Measurements from ENCODE around the gene SCN9A.
"Not testable (repeated sequence)": the region's sequence is repeated elsewhere in the genome, so short reads cannot be mapped to it uniquely, and the experiment has no call there.

SCN9A gene

GRCh38 chr2:166375736-166376487, at the start of gene SCN9A:
TSS of gene SCN9A (minus strand) at chr2:166375944. CDS start at chr2:166311756, 64,188 bp downstream.
- peak; percentile 35 for DNase-seq
- ATAC-seq = peak; percentile 76

GRCh38 chr2:166424841-166425240, 49.1 kb upstream of the SCN9A start:
- ATAC-seq = no peak
- no peak for DNase-seq

- no peak for ATAC-seq
- DNase-seq = no peak
Measured at GRCh38 chr2:166419616-166419934, 43.8 kb upstream of the SCN9A start.

GRCh38 chr2:166418853-166419615, 43.3 kb upstream of the SCN9A start:
- ATAC-seq = no peak
- DNase-seq = no peak

- ATAC-seq (no peak), DNase-seq (no peak)
Measured at GRCh38 chr2:166417669-166418068, 41.9 kb upstream of the SCN9A start.

- DNase-seq (no peak), ATAC-seq (no peak)
Measured at GRCh38 chr2:166413255-166413654, 37.5 kb upstream of the SCN9A start.

- ATAC-seq = no peak
- no peak for DNase-seq
Measured at GRCh38 chr2:166411473-166412230, 35.9 kb upstream of the SCN9A start.

- ATAC-seq (no peak), DNase-seq (no peak)
Measured at GRCh38 chr2:166410828-166411472, 35.2 kb upstream of the SCN9A start.

GRCh38 chr2:166407746-166408145, 32.0 kb upstream of the SCN9A start:
- ATAC-seq, DNase-seq: not testable (repeated sequence)

- ATAC-seq = no peak
Measured at GRCh38 chr2:166406374-166406773, 30.6 kb upstream of the SCN9A start.

GRCh38 chr2:166405569-166405926, 29.8 kb upstream of the SCN9A start:
- no peak for ATAC-seq

More at GRCh38 chr2:166406374-166406773, 30.6 kb upstream of the SCN9A start:
- DNase-seq = no peak

GRCh38 chr2:166404831-166405568, 29.3 kb upstream of the SCN9A start:
- DNase-seq (no peak), ATAC-seq (no peak)

More at GRCh38 chr2:166405569-166405926, 29.8 kb upstream of the SCN9A start:
- DNase-seq = no peak

- DNase-seq = no peak
- no peak for ATAC-seq
Measured at GRCh38 chr2:166394245-166394644, 18.5 kb upstream of the SCN9A start.

GRCh38 chr2:166393008-166393407, 17.3 kb upstream of the SCN9A start:
- ATAC-seq = no peak

GRCh38 chr2:166388481-166389070, 12.8 kb upstream of the SCN9A start:
- no peak for ATAC-seq
- no peak for DNase-seq

More at GRCh38 chr2:166393008-166393407, 17.3 kb upstream of the SCN9A start:
- no peak for DNase-seq

- DNase-seq = no peak
- ATAC-seq = no peak
Measured at GRCh38 chr2:166385313-166385712, 9.6 kb upstream of the SCN9A start.

GRCh38 chr2:166384774-166385173, 9.0 kb upstream of the SCN9A start:
- ATAC-seq (no peak), DNase-seq (no peak)

- DNase-seq (no peak), ATAC-seq (no peak)
Measured at GRCh38 chr2:166382448-166382847, 6.7 kb upstream of the SCN9A start.

GRCh38 chr2:166380615-166381014, 4.9 kb upstream of the SCN9A start:
- no peak for DNase-seq
- ATAC-seq = no peak

- no peak for ATAC-seq
- DNase-seq = no peak
Measured at GRCh38 chr2:166376873-166377272, 1.1 kb upstream of the SCN9A start.

- ATAC-seq (no peak), DNase-seq (no peak)
Measured at GRCh38 chr2:166376488-166376828, 714 bp upstream of the SCN9A start.
